ENCODE results near the gene FDX2.
"Not testable (repeated sequence)": the region's sequence is repeated elsewhere in the genome, so short reads cannot be mapped to it uniquely, and the experiment has no call there.

The FDX2 gene

GRCh38 chr19:10283301-10284064 lies 32.3 kb downstream of the FDX2 start:
- DNase-seq, result no peak

DNA sequence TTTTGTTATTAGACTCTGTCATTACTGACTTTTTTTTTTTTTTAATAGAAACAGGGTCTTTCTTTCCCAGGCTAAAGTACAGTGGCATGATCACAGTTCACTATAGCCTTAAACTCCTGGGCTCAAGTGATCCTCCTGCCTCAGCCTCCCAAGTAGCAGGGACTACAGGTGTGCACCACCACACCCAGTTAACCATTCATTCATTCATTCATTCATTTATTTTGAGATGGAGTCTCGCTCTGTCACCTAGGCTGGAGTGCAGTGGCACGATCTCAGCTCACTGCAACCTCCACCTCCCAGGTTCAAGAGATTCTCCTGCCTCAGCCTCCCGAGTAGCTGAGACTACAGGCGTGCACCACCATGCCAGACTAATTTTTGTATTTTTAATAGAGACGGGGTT lies 33.8 kb downstream of the FDX2 start:
- not testable (repeated sequence) for DNase-seq

DNA sequence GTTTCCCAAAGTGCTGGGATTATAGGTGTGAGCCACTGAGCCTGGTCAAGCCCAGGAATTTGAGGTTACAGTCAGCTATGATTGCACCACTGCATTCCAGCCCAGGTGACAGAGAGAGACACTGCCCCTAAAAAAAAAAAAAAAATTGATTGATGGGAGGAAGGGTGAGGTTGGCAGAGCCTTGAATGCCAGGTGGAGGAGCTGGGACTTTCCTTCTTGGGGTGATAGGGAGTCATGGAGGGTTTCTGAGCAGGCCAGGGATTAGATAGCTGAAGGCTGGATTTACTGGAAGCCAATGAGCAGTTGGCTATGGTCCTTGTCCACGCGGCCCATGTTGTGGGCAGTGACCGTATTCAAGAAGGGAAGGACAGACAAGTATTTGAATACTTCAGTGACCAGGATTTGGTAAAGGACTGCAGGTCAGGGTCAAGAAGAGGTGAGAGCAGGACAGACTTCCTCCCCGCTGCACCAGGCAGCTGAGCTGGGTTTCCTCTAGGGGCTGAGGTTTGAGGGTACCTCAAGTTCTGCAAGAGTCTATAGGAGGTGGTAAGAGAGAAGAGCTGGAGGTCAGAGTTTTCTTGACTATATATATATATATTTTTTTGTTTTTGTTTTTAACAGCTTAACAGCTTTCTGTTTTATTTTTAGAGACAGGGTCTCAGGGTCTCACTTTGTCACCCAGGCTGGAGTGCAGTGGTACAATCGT lies 35.9 kb downstream of the FDX2 start:
- DNase-seq, result no peak

DNA sequence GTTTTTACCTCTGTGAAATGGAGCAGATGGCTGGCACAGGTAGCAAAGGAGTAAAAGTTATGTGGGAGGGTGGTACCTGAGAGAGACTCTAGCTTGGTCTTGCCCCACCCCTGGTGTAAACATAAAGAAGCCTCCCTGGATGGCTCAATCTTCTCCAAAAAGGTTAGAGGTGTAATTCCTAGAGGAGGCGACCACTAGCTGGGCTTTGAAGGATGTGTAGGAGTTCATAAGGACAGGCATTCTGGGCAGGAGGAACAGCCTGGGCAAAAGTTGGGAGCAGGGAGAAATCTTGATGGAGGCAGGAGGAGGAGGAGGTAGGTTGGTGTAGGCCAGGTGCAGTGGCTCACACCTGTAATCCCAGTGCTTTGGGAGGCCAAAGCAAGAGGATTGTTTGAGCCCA lies 36.9 kb downstream of the FDX2 start:
- DNase-seq, result no peak

DNA sequence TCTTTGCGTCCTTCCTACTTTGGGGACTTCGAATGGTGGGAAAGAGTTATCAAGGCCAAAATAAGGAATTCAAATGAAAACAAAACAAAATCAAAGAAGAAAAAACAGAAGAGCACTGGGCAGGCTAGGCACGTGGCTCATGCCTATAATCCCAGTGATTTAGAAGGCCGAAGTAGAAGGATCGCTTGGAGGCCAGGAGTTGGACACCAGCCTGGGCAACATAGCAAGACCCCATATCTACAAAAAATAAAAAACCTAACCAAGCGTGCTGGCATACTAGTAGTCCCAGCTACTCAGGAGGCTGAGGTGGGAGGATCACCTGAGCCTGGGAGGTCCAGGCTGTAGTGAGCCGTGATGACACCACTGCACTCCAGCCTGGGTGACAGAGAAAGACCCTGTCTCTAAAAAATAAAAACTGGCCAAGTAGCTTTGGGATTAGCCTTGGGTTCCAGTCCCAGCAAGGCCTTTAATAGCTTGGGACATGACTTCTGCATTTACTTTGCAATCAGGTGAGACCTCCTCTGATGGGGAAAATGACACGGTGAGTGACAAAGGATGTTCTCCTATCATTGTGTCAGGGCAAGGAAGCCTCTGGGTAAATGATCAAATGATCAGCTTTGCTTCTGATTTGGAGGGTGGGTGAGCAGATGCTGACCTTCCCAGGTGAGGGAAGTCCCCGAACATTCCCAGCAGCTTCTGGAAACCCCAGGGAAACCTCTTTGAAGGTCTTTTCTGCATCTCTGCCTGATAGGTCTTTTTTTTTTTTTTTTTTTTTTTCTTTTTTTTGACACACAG lies 37.8 kb downstream of the FDX2 start:
- no peak for DNase-seq

GRCh38 chr19:10274589-10274988 lies 41.2 kb downstream of the FDX2 start:
- DNase-seq, result no peak

DNA sequence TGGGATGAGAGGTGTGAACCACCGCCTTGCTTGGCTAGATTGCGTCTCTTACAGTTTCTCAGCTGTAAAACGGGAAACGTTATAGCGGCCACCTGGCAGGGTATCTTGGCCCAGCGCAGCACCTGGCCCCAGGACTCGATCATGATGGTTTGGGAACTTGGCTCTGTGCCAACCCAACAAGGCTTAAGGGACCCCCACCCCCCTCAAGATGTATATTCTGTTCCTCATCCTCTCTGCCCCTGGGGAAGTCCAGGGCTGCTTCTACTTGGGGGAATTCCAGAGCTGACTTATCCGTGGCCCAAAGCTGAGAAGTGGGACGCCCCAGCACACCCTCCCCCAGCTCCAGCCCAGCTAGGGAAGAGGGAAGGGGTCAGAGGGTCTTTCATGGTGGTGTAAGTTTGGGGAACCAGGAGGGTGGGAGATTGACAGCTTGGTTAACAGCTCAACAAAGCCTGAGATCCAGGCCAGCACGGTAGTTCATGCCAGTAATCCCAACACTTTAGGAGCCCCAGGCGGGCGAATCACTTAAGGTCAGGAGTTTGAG lies 44.2 kb downstream of the FDX2 start:
- DNase-seq, result no peak

GRCh38 chr19:10270616-10271394 lies 45.0 kb downstream of the FDX2 start, which contains the start of gene ICAM1:
ICAM1 (plus strand) TSS chr19:10271120; CDS start chr19:10271160, 40 bp downstream.
- peak; percentile 49 for DNase-seq

GRCh38 chr19:10270180-10270615 lies 45.6 kb downstream of the FDX2 start:
- DNase-seq, result no peak

- peak; percentile 65 for DNase-seq
Observed at GRCh38 chr19:10269333-10270179, 46.3 kb downstream of the FDX2 start.

- DNase-seq, result no peak
Observed at GRCh38 chr19:10268071-10268470, 47.7 kb downstream of the FDX2 start.

DNA sequence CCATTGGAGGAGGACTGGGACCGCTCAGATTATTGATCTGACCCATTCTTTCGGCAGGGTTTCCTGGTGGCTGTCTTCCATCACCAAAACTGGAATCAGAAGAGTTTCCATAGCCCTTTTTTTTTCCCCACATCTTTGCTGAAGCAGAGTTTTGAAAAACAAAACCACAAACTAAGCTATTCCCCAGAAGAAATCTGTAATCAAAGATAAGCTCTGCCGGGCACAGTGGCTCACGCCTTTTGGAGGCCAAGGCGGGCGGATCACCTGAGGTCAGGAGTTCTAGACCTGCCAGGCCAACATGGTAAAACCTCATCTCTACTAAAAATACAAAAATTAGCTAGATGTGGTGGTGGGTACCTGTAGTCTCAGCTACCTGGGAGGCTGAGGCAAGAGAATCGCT lies 49.1 kb downstream of the FDX2 start:
- no peak for DNase-seq

DNA sequence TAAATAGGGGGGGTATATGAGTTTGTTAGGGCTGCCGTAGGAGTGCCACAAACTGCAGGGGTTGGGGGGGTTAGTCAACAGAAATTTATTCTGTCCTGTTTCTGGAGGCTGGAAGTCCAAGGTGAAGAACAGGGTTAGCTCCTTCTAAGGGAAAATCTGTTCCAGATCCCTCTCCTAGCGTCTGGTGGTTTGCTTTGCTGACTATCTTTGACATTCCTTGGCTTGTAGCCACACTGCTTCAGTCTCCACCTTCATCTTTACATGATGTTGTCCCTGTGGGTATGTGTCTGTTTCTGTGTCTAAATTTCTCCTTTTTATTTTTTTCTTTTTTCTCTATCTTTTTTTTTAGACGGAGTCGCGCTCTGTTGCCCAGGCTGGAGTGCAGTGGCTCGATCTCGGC lies 53.0 kb downstream of the FDX2 start:
- DNase-seq, result peak; percentile 53

DNA sequence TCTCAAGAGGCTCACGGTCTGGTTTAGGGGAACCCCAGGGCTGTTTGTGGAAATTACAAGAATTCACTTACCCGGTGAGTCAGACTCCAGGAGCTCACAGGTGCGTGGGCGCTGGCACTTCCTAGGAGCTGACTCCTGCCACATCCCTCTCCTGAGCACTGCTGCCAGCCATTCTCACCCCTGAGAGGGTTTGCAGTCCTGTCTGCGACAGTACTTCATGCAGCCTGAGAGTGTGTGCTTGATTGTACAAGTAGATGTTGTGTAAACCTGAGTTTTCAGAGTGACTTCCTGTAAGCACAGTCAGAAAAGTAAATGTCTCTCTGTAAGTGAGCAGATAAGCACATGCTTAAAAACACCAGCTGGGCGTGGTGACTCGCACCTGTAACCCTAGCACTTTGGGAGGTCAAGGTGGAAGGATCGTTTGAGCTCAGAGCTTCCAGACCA lies 55.7 kb downstream of the FDX2 start:
- no peak for DNase-seq

Data from fibroblast of skin of right biceps (primary cell).